GM21360 (cell line): ENCODE results near the gene HCFC2.
"Not testable (repeated sequence)": the region's sequence is repeated elsewhere in the genome, so short reads cannot be mapped to it uniquely, and the experiment has no call there.

Experiments
- ATAC-seq: cut with Tn5 transposase; IDR thresholded peaks from one replicate; pipeline ENCODE4 v1.9.1; 2021; ENCODE audit warnings: mild to moderate bottlenecking, moderate library complexity; ENCODE audit not compliant: unreplicated experiment

The HCFC2 gene

DNA sequence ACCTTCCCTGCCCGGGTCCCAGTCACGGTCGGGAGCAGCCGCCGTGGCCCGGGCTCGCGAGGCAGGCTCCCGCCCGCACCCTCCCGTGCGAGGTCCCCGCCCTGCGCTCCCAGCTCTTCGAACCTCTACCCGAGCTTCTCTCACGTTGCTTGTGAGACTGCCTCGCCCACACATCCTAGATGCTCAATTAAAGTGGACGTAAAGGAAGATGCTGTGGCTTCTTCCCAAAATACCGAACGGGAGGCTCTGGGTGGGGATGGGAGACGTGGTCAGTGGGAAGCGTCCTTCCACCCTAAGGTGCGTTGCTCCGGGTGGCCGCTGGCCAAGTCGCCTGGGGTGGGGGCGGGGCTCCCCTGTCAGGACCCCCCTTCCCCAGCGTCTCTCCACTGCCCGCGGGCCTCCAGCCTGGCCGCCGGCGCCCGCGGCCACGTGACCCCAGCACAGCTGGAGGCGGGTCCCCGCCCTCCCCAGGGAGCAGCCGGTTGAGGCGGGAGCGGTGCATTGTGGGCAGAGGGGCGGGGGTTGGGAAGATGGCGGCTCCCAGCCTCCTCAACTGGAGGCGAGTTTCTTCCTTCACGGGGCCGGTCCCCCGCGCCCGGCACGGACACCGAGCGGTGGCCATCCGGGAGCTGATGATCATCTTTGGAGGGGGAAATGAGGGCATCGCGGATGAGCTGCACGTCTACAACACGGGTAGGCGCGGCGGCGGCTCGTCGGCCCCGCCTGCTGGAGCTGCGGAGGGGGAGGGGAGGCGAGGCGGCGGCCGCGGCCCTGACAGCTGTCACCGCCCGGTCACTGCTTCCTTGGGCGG is at the start of gene HCFC2:
TSS of gene HCFC2 (plus strand) at position 501 of the 811 bp plus-strand sequence. CDS start at position 531, 30 bp downstream.
- ATAC-seq, result peak; percentile 89

- not testable (repeated sequence) for ATAC-seq
These were observed 42.5 kb upstream of the HCFC2 start for GRCh38 chr12:104021862-104022261.

GRCh38 chr12:104022786-104023185 is 41.5 kb upstream of the HCFC2 start:
- no peak for ATAC-seq

GRCh38 chr12:104023710-104024109 is 40.6 kb upstream of the HCFC2 start:
- no peak for ATAC-seq

DNA sequence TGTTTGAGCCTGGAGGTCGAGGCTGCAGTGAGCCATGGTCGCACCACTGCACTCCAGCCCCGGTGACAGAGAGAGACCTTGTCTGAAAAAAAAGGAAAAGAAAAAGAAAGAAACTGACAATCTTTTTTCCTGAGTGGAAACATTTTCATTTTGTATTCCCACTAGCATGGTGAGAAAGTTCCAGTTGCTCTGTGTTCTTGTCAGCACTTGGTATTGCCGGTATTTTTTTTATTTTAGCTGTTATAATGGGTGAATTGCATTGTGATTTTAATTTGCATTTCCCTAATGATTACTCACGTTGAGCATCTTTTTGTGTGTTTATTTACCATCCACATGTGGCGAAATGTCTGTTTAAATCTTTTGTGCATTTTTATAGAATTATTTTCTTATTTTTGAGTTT is 40.0 kb upstream of the HCFC2 start:
- ATAC-seq, result no peak

DNA sequence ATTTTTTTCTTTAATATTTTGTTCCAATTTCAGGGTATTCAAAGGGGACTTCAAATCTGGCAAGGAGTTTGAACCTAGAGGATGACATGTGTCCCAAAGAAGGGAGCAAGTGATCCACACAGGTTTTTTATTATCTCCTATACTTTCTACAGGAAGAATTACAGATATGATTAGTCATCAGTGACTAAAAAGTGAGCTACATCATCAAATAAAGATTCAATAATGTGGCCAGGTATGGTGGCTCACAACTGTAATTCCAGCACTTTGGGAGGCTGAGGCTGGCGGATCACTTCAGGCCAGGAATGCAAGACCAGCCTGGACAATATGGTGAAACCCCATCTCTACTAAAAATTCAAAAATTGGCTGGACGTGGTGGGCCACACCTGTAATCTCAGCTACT is 38.6 kb upstream of the HCFC2 start:
- ATAC-seq, result no peak

- no peak for ATAC-seq
These were observed 37.3 kb upstream of the HCFC2 start for GRCh38 chr12:104026841-104027599.

GRCh38 chr12:104030596-104030995 is 33.7 kb upstream of the HCFC2 start:
- not testable (repeated sequence) for ATAC-seq

GRCh38 chr12:104036143-104036542 is 28.2 kb upstream of the HCFC2 start:
- ATAC-seq, result not testable (repeated sequence)

GRCh38 chr12:104039769-104040168 is 24.6 kb upstream of the HCFC2 start:
- not testable (repeated sequence) for ATAC-seq

- no peak for ATAC-seq
These were observed 21.8 kb upstream of the HCFC2 start for GRCh38 chr12:104042580-104042979.

DNA sequence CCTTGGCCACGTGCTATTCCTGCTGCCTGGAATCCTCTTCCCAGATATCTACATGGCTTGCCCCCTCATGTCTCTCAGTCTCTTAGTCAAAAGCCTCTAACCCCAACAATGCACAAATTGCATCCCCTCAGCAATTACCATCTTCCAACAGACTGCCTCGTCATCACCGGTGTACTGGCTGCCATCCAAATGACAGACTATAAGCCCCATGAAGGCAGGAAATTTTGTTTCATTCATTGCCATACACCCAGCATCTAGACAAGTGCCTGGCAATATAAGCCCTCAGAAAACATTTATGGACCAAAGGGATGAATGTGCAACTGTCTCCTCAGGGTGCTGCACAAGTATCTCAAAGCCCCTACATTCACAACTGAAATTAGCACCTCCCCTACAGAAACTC is 20.2 kb upstream of the HCFC2 start:
- ATAC-seq, result no peak

DNA sequence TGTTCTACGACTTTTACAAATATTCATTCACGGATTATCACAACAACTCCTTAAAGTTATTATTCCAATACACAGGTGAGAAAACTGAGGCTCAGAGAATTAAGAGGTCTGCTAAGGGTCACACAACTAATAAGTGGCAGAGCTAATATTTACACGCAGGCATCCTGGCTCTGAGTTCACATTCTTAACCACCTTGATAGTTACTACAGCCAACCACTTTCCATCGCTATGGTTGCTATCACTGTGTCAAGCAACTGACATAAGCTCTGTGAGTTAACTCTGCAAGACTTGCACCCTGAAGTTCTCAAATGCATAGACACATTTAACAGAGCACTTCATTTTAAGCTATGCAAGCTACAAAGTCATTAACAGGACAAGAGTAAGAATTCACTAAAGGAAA is 18.0 kb upstream of the HCFC2 start:
- no peak for ATAC-seq

DNA sequence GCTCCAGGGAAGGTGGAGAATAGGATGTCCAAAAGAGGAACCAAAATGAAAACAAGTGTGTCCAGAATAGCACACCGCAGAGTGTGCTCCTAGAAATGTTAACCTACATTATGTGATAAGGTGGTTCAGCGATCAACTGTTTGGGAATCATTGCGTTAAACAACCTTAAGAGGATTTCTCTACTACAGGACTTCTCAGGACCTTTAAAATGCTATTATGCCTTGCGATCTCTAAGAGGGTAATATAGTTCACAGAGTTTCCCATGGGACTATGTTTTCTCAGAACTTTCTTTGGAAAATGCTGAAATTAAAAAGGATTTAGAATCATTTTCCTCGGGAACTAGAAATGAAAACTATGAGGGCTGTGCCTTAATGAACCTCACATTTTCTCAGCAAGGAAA is 16.2 kb upstream of the HCFC2 start:
- ATAC-seq, result no peak

GRCh38 chr12:104048811-104049210 is 15.5 kb upstream of the HCFC2 start:
- ATAC-seq, result no peak

- ATAC-seq, result no peak
These were observed 14.9 kb upstream of the HCFC2 start for GRCh38 chr12:104049278-104049902.

DNA sequence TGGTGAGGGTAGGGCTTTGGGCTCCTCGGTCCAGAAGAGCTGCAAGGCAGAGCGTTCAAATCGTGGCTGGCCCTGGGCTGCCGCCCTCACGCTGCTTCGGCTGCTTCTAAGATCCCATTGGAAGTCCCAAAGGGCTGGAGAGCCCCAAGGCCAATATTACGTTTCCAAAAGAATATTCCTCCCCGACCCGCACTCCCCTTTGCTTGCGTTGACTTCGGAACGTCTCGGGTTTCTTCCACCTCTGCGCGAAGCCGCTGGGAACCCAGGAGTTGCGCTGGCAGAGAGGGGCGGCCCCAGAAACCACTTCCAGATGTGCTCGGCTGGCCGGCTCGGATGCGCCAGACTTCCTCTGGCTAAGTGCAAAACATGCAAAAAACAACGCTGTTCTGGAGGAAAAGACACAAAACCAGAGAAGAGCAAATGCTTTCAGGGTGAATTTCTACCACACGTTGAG is 14.4 kb upstream of the HCFC2 start, which contains the start of gene GLT8D2:
TSS of gene GLT8D2 (minus strand) at position 285 of the 454 bp plus-strand sequence. CDS start 30,539 bp downstream, outside the sequence.
- ATAC-seq, result no peak

- ATAC-seq, result no peak
These were observed 13.9 kb upstream of the HCFC2 start for GRCh38 chr12:104050436-104050835.

DNA sequence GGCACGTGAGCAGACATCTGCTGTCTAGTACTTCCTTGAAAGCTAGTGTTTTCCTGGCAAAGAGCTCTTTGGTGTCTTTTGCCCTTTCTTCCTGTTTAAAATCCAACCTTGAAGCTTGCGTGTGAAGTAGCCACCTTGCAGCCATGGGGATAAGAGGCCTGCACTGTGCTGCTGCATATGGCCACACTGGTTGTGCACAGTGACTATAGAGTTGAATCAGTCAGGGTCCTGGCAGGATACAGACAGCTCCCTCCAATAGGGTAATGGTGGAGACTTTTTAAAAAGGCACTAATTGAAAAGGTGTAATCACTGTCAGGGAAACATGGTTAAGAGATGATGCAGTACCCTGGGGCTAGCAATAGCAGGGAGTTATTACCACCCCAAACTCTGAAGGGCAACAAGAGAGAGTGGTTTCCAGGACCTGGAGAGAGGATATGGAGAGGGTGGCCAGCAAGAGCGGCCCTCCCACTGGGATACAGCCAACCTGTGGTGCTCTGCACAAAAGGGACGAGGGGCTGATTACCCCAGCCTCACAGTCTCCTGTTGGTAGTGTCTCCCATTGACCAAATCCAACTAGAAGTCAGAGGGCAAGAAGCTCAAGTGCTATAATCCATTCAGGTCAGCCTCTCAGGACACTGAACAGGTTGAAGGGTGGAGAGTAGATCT is 9.5 kb upstream of the HCFC2 start:
- no peak for ATAC-seq

DNA sequence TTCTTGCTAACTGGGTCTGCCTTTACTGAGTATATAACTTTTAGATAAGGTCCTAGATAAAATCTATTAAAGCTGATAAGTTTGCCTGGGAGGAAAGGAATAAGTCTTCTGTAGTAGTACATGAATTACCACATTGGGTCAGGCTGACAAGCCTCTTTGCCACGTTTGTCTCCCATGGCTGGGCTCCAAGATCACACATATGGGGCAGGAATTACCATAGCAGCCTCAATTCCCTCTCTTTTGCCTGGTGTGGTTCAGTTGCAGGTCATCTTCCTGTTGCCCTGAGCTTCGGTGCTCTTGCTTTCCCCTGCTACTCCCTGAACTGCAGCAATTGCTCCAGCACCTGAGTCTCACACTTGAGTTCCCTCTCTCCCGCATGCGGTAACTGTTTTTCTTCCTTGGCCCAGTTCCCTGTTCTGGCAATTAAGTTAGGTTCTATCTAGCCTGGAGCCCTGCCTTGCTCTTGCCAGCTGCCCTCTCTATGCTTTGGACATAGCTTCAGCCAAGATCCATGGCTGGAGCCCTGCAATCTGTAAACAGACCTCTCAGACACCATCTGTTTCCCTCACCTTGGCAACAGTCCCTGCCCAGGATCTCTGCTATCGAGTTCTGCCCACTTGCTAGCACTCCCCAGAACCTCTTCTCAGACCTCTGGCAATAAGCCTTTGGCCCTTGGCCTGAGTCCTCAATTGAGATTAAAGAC is 8.5 kb upstream of the HCFC2 start:
- ATAC-seq, result no peak
